ENCODE data around the gene CCDC38.

Gene CCDC38

DNA sequence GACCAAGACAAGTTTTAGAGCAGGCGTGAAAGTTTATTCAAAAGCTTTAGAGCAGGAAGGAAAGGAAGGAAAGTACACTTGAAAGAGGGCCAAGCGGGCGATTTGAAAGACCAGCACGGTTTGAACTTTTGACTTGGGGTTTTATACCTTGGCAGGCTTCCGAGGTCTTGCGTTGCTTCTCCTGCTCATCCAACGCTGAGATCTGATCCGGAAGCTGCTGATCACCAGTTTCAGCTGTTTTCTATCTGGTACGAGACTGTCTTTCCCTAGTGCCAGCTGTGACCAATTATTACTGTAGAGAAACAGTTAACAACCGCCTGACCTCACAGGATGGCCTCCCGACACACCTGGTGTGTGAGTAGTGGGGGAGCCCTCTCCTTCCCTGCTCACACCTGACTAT lies 104.3 kb downstream of the CCDC38 start:
- H3K4me3 ChIP-seq (ENCODE audit: low read depth, low read length), result peak overlapping the region; percentile 24; the same call in 1 of the 2 replicates
- no peak for DNase-seq (ENCODE audit: low read depth)
- TF ChIP-seq, protein P1, sequence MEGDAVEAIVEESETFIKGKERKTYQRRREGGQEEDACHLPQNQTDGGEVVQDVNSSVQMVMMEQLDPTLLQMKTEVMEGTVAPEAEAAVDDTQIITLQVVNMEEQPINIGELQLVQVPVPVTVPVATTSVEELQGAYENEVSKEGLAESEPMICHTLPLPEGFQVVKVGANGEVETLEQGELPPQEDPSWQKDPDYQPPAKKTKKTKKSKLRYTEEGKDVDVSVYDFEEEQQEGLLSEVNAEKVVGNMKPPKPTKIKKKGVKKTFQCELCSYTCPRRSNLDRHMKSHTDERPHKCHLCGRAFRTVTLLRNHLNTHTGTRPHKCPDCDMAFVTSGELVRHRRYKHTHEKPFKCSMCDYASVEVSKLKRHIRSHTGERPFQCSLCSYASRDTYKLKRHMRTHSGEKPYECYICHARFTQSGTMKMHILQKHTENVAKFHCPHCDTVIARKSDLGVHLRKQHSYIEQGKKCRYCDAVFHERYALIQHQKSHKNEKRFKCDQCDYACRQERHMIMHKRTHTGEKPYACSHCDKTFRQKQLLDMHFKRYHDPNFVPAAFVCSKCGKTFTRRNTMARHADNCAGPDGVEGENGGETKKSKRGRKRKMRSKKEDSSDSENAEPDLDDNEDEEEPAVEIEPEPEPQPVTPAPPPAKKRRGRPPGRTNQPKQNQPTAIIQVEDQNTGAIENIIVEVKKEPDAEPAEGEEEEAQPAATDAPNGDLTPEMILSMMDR (IDR thresholded peaks at IDR 0.05; ENCODE audit: control insufficient read depth, extremely low read depth, insufficient read depth), result no peak

DNA sequence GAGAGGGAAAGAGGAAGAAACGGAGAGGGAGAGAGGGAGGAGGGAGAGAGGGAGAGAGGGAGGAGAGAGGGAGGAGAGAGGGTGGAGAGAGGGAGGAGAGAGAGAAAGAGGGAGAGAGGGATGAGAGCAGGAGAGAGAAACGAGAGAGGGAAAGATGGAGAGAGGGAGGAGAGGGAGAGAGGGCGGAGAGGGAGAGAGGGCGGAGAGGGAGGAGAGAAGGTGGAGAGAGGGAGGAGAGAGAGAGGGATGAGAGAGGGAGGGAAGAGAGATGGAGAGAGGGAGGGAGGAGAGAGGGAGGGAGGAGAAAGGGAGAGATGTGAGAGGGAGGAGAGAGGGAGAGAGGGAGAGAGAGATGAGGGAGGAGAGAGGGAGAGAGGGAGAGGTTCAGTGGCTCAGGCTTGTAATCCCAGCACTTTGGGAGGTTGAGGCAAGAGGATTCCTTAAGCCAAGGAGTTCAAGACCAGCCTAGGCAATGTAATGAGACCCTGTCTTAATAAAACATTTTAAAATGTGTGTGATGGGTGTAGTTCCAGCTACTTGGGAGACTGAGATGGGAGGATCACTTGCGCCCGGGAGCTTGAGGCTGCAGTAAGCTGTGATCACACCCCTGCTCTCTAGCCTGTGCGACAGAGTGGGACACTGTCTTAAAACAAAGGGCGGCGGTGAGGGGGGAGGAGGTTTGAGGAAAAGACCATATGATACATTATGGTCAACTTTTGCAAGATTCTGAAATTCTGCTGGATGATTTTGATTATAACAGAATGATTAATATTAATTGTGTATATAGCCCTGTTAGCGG lies 105.0 kb downstream of the CCDC38 start:
- DNase-seq (ENCODE audit: low read depth), result no peak
- TF ChIP-seq, protein P1 (IDR thresholded peaks at IDR 0.05; ENCODE audit: control insufficient read depth, extremely low read depth, insufficient read depth), result no peak
- no peak overlapping the region for H3K4me3 ChIP-seq (ENCODE audit: low read depth, low read length)

DNA sequence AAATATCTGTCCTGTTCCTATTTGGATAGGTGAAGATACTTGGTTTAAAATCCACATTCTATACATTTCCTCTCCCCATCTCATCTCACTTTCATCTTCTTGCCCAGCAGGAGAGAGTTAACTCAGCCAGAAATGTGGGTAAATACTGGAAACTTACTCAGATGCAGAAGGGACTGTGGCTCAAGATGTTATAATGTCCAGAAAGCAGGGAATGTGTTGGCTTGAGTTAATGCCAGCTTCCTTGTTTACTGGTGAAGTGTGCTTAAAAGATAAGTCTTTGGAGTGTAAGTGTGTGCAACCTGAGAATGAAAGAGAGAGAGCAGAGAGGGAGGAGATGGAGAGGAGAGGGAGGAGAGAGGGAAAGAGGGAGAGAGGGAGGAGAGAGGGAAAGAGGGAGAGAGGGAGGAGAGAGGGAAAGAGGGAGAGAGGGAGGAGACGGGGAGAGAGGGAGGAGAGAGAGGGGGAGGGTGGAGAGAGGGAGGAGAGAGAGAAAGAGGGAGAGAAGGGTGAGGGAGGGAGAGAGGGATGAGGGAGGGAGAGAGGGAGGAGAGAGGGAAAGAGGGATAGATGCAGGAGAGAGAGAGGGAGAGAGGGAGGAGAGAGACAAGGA lies 105.7 kb downstream of the CCDC38 start:
- no peak overlapping the region for H3K4me3 ChIP-seq (ENCODE audit: low read depth, low read length)
- peak; percentile 80 for DNase-seq (ENCODE audit: low read depth)

DNA sequence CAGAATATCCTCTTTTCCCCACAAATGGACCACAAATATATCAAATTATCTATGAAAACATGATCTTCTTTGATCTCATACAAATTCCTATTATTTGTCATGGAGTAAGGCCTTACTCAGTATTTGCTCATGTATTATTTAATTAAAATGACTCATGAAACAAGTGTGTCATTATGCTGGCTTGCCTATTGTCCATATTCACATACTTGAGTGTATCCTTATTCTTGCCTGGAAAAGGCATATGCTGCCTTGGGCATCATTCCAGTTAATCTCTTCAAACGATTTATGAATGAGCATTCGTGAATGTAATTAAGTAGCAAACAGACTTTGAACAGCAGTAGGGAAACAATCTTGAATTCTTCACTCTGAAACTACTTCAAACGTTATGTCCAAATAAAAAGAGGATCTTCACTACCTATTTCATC lies 106.2 kb downstream of the CCDC38 start:
- no peak for DNase-seq (ENCODE audit: low read depth)
- no peak overlapping the region for H3K4me3 ChIP-seq (ENCODE audit: low read depth, low read length)
- TF ChIP-seq, protein P1 (IDR thresholded peaks at IDR 0.05; ENCODE audit: control insufficient read depth, extremely low read depth, insufficient read depth), result no peak

More for the DNA sequence above, 105.7 kb downstream of the CCDC38 start:
- TF ChIP-seq, protein P1 (IDR thresholded peaks at IDR 0.05; ENCODE audit: control insufficient read depth, extremely low read depth, insufficient read depth), result no peak

DNA sequence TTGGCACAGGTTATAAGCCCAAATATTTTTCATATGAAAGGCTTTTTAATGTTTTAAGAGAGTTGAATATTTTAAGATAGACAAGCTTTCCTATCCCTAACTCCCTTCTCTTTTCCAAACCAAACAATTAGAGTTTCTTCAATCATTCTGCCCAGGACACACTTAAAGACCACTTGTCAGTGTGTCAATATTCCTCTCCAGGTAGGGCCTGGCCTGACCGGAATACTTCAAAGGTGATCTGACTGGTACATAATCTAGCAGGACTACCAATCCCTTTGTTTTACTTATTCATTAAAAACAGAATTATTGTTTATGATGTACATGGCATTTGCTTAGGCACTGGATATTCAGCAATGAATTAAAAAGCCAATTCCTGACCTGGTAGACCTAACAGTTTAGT lies 107.8 kb downstream of the CCDC38 start:
- no peak for DNase-seq (ENCODE audit: low read depth)
- H3K4me3 ChIP-seq (ENCODE audit: low read depth, low read length), result no peak overlapping the region
- TF ChIP-seq, protein P1 (IDR thresholded peaks at IDR 0.05; ENCODE audit: control insufficient read depth, extremely low read depth, insufficient read depth), result no peak

DNA sequence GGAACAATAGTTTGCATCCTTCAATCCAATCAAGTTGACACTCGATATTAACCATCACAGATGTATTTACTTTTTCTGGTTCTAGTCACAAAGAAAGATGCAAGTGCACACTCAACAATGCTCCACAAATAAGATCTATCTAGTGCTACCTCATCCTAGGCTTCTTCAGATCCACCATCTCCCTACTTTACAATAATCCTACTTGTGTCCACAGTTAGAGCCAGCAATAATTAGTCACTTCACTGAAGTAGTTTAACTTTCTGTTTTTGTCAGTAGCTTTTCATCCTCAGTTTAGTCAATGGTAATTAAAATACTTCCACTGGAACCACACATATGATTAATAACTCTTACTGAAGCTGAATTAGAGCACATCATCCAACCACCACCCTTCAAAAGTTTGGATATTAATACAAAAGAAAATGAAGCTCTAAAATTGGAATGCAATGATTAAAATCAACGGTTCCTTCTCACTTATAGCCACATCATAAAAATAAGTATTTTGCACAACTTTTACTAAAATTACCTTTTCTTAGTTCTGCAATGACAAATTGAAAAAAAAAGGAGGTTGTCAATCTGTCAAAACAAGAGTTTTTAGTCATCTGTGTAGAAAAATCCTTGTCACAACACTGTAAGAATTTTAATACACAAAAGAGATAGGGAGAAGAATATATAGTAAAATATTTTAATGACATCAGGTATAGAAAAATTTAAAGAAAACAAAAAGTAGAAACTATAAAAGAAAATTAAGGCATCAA lies 111.9 kb downstream of the CCDC38 start:
- TF ChIP-seq, protein P1 (IDR thresholded peaks at IDR 0.05; ENCODE audit: control insufficient read depth, extremely low read depth, insufficient read depth), result no peak
- DNase-seq (ENCODE audit: low read depth), result no peak
- no peak overlapping the region for H3K4me3 ChIP-seq (ENCODE audit: low read depth, low read length)
